Measurements from ENCODE around the gene HSH2D.

Gene HSH2D

GRCh38 chr19:16190198-16190597 lies 46.7 kb downstream of the HSH2D start:
- TF ChIP-seq, protein P1, sequence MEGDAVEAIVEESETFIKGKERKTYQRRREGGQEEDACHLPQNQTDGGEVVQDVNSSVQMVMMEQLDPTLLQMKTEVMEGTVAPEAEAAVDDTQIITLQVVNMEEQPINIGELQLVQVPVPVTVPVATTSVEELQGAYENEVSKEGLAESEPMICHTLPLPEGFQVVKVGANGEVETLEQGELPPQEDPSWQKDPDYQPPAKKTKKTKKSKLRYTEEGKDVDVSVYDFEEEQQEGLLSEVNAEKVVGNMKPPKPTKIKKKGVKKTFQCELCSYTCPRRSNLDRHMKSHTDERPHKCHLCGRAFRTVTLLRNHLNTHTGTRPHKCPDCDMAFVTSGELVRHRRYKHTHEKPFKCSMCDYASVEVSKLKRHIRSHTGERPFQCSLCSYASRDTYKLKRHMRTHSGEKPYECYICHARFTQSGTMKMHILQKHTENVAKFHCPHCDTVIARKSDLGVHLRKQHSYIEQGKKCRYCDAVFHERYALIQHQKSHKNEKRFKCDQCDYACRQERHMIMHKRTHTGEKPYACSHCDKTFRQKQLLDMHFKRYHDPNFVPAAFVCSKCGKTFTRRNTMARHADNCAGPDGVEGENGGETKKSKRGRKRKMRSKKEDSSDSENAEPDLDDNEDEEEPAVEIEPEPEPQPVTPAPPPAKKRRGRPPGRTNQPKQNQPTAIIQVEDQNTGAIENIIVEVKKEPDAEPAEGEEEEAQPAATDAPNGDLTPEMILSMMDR (IDR thresholded peaks at IDR 0.05; ENCODE audit: low read depth, low read length, missing control alignments): no peak
- DNase-seq (ENCODE audit: extremely low read depth, low read depth): no peak
- H3K4me3 ChIP-seq (replicated peaks; ENCODE audit: low read depth, low read length): no peak overlapping the region

GRCh38 chr19:16190736-16191135 lies 47.3 kb downstream of the HSH2D start:
- no peak overlapping the region for H3K4me3 ChIP-seq (replicated peaks; ENCODE audit: low read depth, low read length)
- DNase-seq (ENCODE audit: extremely low read depth, low read depth): no peak
- TF ChIP-seq, protein P1 (IDR thresholded peaks at IDR 0.05; ENCODE audit: low read depth, low read length, missing control alignments): no peak

DNA sequence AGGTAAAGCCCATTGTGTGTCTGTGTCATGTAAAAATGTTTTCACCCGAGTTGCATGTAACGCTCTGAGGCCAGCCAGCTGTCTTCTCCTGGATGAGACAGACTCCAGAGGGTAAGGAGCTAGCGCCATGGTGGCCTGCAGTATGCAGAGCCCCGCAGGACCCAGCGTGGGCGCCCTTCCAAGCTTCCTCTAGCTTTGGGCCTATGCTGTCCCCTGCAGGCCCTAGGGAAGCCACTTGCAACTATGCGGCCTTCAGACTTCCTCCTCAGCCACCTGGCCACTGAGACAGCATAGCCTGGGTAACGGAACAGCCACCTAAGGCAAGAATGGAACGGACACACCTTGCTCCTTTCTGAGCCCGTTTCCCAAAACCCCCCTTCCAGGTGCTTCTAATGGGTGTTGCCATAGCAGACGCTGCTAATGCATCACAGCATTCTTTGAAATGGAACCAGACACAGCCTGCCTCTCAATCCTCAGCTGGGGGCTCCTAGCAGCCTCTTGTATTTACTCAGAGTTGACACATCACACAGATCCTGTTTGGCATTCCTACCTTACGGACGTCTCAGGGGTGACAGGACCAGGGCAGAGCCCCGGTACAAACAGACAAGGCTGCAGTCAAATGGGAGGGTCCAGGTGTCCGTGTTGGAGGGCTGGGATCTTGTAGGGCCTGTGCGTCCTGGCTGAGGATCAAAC lies 47.9 kb downstream of the HSH2D start:
- TF ChIP-seq, protein P1 (IDR thresholded peaks at IDR 0.05; ENCODE audit: low read depth, low read length, missing control alignments): no peak
- no peak overlapping the region for H3K4me3 ChIP-seq (replicated peaks; ENCODE audit: low read depth, low read length)
- DNase-seq (ENCODE audit: extremely low read depth, low read depth): no peak

GRCh38 chr19:16193466-16193865 lies 50.0 kb downstream of the HSH2D start:
- DNase-seq (ENCODE audit: extremely low read depth, low read depth): no peak
- TF ChIP-seq, protein P1 (IDR thresholded peaks at IDR 0.05; ENCODE audit: low read depth, low read length, missing control alignments): no peak
- no peak overlapping the region for H3K4me3 ChIP-seq (replicated peaks; ENCODE audit: low read depth, low read length)

DNA sequence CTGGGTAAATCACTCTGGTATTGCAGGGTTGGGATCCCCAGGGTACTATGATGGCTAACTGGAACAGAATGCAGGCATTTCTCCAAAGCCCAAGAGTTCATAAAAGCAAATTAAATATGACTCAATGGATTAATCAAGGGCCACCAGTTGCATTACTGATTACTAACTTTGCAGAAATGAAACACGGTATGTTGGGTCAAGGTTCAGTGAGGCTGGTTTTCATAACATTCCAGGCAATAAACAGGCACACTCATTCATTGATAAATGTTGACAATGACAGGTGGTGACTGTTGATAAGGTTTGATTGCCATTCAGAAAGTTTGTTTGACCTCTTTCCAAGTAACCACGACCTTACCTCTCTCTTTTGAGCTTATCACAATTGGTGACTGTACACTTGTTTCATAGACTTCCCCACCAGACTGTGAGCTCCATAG lies 53.7 kb downstream of the HSH2D start:
- DNase-seq (ENCODE audit: extremely low read depth, low read depth): no peak
- H3K4me3 ChIP-seq (replicated peaks; ENCODE audit: low read depth, low read length): peak overlapping the region; percentile 98
- TF ChIP-seq, protein P1 (IDR thresholded peaks at IDR 0.05; ENCODE audit: low read depth, low read length, missing control alignments): no peak

- peak; percentile 93 for DNase-seq (ENCODE audit: extremely low read depth, low read depth)
- TF ChIP-seq, protein P1 (IDR thresholded peaks at IDR 0.05; ENCODE audit: low read depth, low read length, missing control alignments): no peak
- H3K4me3 ChIP-seq (replicated peaks; ENCODE audit: low read depth, low read length): peak within 1 kb of the TSS; percentile 98
Observed at GRCh38 chr19:16197622-16198369, 54.3 kb downstream of the HSH2D start, which contains the start of gene AP1M1. AP1M1 (plus strand) TSS chr19:16197911; CDS start chr19:16198027, 116 bp downstream.
